ENCODE data around the gene ZMYM4. TPM values are rescaled to one million over a fixed set of nuclear protein-coding genes. Genes with fewer than 3 reads are reported as not detected.

Gene ZMYM4
- total RNA-seq, 1 experiment from 2014 or later, result 66.0 TPM

GRCh38 chr1:35255276-35255675 lies 13.2 kb upstream of the ZMYM4 start:
- Histone ChIP-seq H3K9me3 (ENCODE audit: control insufficient read depth, low read depth, low read length) (no peaks in the 10 kb centered on the region), H3K14ac (ENCODE audit: insufficient read depth, low read length) (no peak overlapping the region), H2AK5ac (ENCODE audit: insufficient read length, low read length) (no peak overlapping the region), H4K5ac (ENCODE audit: insufficient read length, low read depth, low read length) (no peak overlapping the region), H2BK120ac (ENCODE audit: low read depth, low read length, poor library complexity, severe bottlenecking) (no peak overlapping the region), H2BK12ac (ENCODE audit: insufficient read length, low read depth, low read length) (no peak overlapping the region), H3K27ac (ENCODE audit: insufficient read length, low read depth, low read length) (no peak overlapping the region), H3K4me2 (ENCODE audit: insufficient read depth, insufficient read length, low read length) (no peak overlapping the region), H3K23me2 (ENCODE audit: insufficient read length, low read depth, low read length, poor library complexity, severe bottlenecking) (no peaks in the 10 kb centered on the region), H3K79me1 (ENCODE audit: insufficient read depth, low read depth, low read length, poor library complexity, severe bottlenecking) (no peaks in the 10 kb centered on the region), H3K9ac (ENCODE audit: extremely low read depth, insufficient read length, low read length) (no peak overlapping the region), H3K79me2 (ENCODE audit: insufficient read depth, low read length) (no peaks in the 10 kb centered on the region), H3K4ac (ENCODE audit: low read depth, low read length) (no peak overlapping the region), H2AFZ (ENCODE audit: low read length) (no peak overlapping the region), H3K18ac (ENCODE audit: insufficient read length, low read depth, low read length) (no peak overlapping the region), H4K8ac (replicated peaks; ENCODE audit: insufficient read length, low read depth, low read length) (no peak overlapping the region), H3K23ac (ENCODE audit: insufficient read length, low read depth, low read length) (no peak overlapping the region), H3K27me3 (ENCODE audit: insufficient read depth, low read length) (no peaks in the 10 kb centered on the region), H3K4me1 (ENCODE audit: insufficient read depth, low read length) (no peaks in the 10 kb centered on the region), H4K91ac (ENCODE audit: insufficient read length, low read depth, low read length) (no peak overlapping the region), H2BK20ac (ENCODE audit: low read depth, low read length, poor library complexity, severe bottlenecking) (no peak overlapping the region), H3T11ph (ENCODE audit: low read length) (no peak overlapping the region), H2BK15ac (ENCODE audit: low read depth, low read length) (no peak overlapping the region), H3K56ac (ENCODE audit: insufficient read length, low read depth, low read length) (no peak overlapping the region), H2BK5ac (ENCODE audit: insufficient read length, low read length) (no peak overlapping the region), H4K20me1 (ENCODE audit: control insufficient read depth, insufficient read depth, insufficient read length) (no peaks in the 10 kb centered on the region)
- Mint-ChIP-seq H3K36me3 (ENCODE audit: insufficient read depth in 1 of 3, low read depth in 3 of 3) (no peaks in the 10 kb centered on the region), H3K9me3 (no peaks in the 10 kb centered on the region), H3K4me1 (no peaks in the 10 kb centered on the region), H3K27me3 (ENCODE audit: low read depth) (peaks cover 2% of the 10 kb centered on the region; the same call in 1 of the 2 replicates), H3K27ac (no peak overlapping the region), H3K4me3 (no peak overlapping the region)
- TF ChIP-seq CTCF (conservative IDR thresholded peaks at IDR 0.05), result no peak
- WGBS (ENCODE audit: extremely low coverage, insufficient read length, low lambda C conversion rate), result 100% methylated on average over 2 of the region's 4 CpGs
- DNase-seq, result no peak

All from H9 (cell line).